Panc1 (cell line): Measurements from ENCODE around the gene AK8.

Experiments
- CTCF ChIP-seq: fragments of 450-650 bp; IDR thresholded peaks from 2 replicates; pipeline ENCODE4 v1.5.1; 2017; ENCODE audit warnings: mild to moderate bottlenecking
- REST ChIP-seq, 2 experiments: IDR thresholded peaks; 2 replicates each; pipeline ENCODE4 v1.6.1; 2011 to 2012; ENCODE audit warnings: low read depth in 2 of 2, control low read depth in 1 of 2, low read length in 1 of 2, mild to moderate bottlenecking in 1 of 2, moderate library complexity in 1 of 2; ENCODE audit not compliant: insufficient read depth in 1 of 2

- TF ChIP-seq CTCF, result no peak
- TF ChIP-seq REST (IDR thresholded peaks at IDR 0.05; ENCODE audit: insufficient read depth in 1 of 2, low read depth in 2 of 2, low read length in 1 of 2), result no peak
These were observed 22.2 kb downstream of the AK8 start for GRCh38 chr9:132855904-132856303.
